HG03103 (cell line): ENCODE measurements around the gene NCKAP5.

Experiments used
- ATAC-seq: cut with Tn5 transposase; IDR thresholded peaks from one replicate; pipeline ENCODE4 v1.9.1; 2021; ENCODE audit warnings: low read depth; ENCODE audit not compliant: unreplicated experiment

The NCKAP5 gene

GRCh38 chr2:133138693-133139092 is 429.6 kb downstream of the NCKAP5 start:
- no peak for ATAC-seq

GRCh38 chr2:133135035-133135654 is 433.1 kb downstream of the NCKAP5 start:
- ATAC-seq: no peak

- no peak for ATAC-seq
Observed at GRCh38 chr2:133130548-133131246, 437.6 kb downstream of the NCKAP5 start.

- no peak for ATAC-seq
Observed at GRCh38 chr2:133124446-133124845, 443.8 kb downstream of the NCKAP5 start.

- ATAC-seq: no peak
Observed at GRCh38 chr2:133123904-133124303, 444.4 kb downstream of the NCKAP5 start.

- ATAC-seq: no peak
Observed at GRCh38 chr2:133123393-133123792, 444.9 kb downstream of the NCKAP5 start.

- ATAC-seq: no peak
Observed at GRCh38 chr2:133122529-133122928, 445.7 kb downstream of the NCKAP5 start.

- ATAC-seq: no peak
Observed at GRCh38 chr2:133120310-133120709, 448.0 kb downstream of the NCKAP5 start.

GRCh38 chr2:133110201-133110600 is 458.1 kb downstream of the NCKAP5 start:
- no peak for ATAC-seq

GRCh38 chr2:133109772-133110171 is 458.5 kb downstream of the NCKAP5 start:
- ATAC-seq: no peak

GRCh38 chr2:133107058-133107815 is 461.0 kb downstream of the NCKAP5 start:
- no peak for ATAC-seq

GRCh38 chr2:133104871-133105270 is 463.4 kb downstream of the NCKAP5 start:
- no peak for ATAC-seq

- no peak for ATAC-seq
Observed at GRCh38 chr2:133098787-133099186, 469.5 kb downstream of the NCKAP5 start.

- no peak for ATAC-seq
Observed at GRCh38 chr2:133097666-133098065, 470.6 kb downstream of the NCKAP5 start.

GRCh38 chr2:133092571-133092970 is 475.7 kb downstream of the NCKAP5 start:
- ATAC-seq: no peak

- no peak for ATAC-seq
Observed at GRCh38 chr2:133090358-133090757, 477.9 kb downstream of the NCKAP5 start.

- ATAC-seq: no peak
Observed at GRCh38 chr2:133086176-133086575, 482.1 kb downstream of the NCKAP5 start.

GRCh38 chr2:133085646-133086045 is 482.6 kb downstream of the NCKAP5 start:
- ATAC-seq: no peak

- no peak for ATAC-seq
Observed at GRCh38 chr2:133082034-133082433, 486.2 kb downstream of the NCKAP5 start.

GRCh38 chr2:133080822-133081221 is 487.4 kb downstream of the NCKAP5 start:
- no peak for ATAC-seq

GRCh38 chr2:133078667-133079411 is 489.4 kb downstream of the NCKAP5 start:
- no peak for ATAC-seq
